GM13976 (cell line): ENCODE results near the gene LDB1.

ENCODE experiments used
- DNase-seq: peaks from one replicate; pipeline ENCODE4 v3.0.0; 2012; ENCODE audit warnings: low spot score
- in situ Hi-C: fragments of 300-500 bp; cut with MboI; formaldehyde crosslinking; loops from one replicate; pipeline ENCODE4 v1.12.0; 2022; ENCODE audit warnings: low sequenced_read_pairs, mixed read lengths, inconsistent platforms; ENCODE audit not compliant: unreplicated experiment
- TF ChIP-seq, protein P1 (sequence below): IDR thresholded peaks from 2 replicates; pipeline ENCODE4 v1.5.1; 2012; ENCODE audit warnings: borderline replicate concordance, mild to moderate bottlenecking; ENCODE audit not compliant: insufficient read depth; ENCODE audit errors: extremely low read depth, missing control alignments, control extremely low read depth

Gene LDB1

DNA sequence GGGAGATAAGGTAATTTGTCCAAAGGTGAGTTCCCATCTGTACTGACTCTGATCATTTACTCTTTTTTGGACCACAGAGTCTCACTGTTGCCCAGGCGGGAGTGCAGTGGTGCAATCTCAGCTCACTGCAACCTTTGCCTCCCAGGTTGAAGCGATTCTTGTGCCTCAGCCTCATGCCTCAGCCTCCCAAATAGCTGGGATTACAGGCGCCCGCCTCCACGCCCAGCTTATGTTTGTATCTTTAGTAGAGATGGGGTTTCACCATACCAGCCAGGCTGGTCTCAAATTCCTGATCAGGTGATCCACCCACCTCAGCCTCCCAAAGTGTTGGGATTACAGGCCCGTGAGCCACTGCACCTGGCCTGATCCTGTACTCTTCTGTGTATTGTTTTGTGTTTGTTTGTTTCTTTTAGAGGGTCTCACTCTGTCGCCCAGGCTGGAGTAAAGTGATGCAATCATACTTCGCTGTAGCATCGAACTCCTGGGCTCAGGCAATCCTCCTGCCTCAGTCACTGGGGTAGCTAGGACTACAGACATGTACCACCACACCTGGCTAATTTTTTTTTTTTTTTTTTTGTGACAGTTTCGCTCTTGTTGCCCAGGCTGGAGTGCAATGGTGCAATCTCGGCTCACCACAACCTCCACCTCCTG, 34.4 kb upstream of the LDB1 start:
- TF ChIP-seq, protein P1, sequence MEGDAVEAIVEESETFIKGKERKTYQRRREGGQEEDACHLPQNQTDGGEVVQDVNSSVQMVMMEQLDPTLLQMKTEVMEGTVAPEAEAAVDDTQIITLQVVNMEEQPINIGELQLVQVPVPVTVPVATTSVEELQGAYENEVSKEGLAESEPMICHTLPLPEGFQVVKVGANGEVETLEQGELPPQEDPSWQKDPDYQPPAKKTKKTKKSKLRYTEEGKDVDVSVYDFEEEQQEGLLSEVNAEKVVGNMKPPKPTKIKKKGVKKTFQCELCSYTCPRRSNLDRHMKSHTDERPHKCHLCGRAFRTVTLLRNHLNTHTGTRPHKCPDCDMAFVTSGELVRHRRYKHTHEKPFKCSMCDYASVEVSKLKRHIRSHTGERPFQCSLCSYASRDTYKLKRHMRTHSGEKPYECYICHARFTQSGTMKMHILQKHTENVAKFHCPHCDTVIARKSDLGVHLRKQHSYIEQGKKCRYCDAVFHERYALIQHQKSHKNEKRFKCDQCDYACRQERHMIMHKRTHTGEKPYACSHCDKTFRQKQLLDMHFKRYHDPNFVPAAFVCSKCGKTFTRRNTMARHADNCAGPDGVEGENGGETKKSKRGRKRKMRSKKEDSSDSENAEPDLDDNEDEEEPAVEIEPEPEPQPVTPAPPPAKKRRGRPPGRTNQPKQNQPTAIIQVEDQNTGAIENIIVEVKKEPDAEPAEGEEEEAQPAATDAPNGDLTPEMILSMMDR, result no peak
- no peak for DNase-seq
- in situ Hi-C loops, result no loop called here

DNA sequence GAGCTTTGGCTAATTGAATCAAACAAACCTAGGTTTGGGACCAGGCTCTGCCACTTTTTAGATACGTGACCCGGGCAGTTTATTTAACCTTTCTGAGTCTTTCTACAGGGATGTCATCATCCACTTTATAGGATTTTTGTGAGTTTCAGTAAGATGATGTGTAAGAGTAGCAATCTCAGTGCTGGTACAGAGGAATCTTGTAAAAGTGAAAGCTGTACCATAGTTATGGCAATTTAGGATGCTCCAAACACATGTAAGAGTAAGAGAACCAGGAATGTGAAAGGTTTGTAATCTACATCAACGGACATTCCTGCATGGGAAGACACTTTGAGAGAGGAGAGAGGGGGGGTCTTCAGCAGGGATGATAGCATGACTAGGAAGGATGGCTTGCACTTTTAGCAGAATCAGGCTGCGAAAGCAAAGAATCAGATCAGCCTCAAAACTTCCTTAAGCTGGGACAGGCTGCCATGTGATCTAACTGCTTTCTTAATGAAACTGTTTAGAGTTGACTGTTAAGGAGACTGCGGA, 33.0 kb upstream of the LDB1 start:
- TF ChIP-seq, protein P1, result no peak
- DNase-seq, result peak; percentile 15
- in situ Hi-C loops, result no loop called here

DNA sequence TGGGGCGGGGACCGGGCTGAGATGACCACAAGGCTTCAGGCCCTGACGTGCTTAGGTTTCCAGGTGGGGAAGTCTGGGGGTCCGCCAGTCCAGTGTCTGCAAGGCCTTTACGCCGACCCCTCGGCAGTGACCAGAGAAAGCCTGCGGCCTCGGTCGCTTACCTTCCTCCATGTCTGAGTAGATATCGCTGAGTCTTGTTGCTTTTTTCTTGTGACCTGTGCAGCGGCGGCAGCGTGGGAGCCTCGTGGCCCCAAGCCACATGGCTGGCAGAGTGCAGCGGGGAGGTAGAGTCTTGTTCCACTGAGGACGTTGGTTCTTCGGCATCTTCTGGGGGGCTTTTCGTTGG, 32.4 kb upstream of the LDB1 start:
- TF ChIP-seq, protein P1, result no peak
- no peak for DNase-seq
- in situ Hi-C loops, result no loop called here

DNA sequence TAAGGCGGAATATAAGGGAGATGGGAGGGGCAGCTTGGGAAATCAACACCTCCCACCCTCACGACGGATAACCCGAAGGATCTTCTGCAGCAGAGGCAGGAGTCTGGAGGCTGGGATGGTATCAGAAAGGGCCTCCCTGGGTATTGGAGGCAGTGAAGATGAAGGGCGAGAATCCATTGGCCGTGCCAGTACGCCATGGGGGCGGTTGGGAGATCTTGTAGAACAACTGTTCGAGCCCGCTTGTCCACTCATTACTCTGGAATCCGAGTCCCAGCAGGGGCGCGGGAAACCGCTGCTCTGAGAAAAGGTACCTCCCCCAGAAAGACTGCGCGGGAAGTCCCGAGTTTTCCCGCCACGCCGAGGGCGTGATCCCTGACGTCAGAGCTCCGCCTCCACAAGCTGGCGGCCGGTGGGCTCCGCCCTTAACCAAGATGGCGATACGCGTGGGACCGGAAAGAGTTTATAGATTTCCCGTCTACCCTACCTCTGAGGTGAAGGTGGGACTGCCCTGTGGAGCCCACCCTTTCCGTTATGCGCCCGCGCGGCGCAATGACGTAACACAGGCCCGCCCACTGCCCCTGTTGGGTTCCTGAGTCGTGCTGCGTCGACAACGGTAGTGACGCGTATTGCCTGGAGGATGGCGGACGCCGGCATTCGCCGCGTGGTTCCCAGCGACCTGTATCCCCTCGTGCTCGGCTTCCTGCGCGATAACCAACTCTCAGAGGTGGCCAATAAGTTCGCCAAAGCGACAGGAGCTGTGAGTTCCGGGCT, 31.8 kb upstream of the LDB1 start, which contains the start of gene NOLC1:
NOLC1 (plus strand) TSS at position 616 of the 771 bp plus-strand sequence; CDS start at position 638, 22 bp downstream.
- peak; percentile 98 for DNase-seq
- in situ Hi-C loops, result no loop called here
- TF ChIP-seq, protein P1, result no peak

DNA sequence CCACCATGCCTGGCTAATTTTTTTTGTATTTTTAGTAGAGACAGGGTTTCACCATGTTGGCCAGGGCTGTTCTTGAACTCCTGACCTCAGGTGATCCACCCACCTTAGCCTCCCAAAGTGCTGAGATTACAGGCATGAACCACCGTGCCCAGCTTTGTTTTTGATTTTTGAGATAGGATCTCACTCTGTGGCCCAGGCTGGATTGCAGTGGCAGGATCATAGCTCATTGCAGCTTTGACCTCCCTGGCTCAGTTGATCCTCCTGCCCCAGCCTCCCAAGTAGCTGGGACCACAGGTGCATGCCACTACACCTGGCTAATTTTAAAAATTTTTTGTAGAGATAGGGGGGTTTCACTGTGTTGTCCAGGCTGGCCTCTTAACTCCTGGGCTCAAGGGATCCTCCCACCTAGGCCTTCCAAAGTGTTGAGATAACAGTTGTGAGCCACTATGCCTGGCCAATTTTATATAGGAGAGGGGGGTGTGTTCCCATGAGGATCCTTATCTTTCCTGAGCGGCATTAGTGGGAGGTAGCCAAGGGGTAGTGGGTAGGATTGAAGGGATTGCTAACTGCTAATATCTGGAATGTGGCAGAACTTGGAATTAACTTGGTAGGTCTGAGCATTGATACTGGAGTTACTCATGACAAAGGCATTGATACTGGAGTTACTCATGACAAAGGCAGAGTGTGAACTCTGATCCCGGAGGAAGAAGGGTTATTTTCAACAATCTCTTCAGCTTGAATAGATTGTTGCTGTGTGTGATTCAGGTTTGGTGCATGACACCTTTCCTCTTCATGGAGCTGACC, 31.0 kb upstream of the LDB1 start:
- DNase-seq, result peak; percentile 3
- in situ Hi-C loops, result no loop called here
- TF ChIP-seq, protein P1, result no peak

DNA sequence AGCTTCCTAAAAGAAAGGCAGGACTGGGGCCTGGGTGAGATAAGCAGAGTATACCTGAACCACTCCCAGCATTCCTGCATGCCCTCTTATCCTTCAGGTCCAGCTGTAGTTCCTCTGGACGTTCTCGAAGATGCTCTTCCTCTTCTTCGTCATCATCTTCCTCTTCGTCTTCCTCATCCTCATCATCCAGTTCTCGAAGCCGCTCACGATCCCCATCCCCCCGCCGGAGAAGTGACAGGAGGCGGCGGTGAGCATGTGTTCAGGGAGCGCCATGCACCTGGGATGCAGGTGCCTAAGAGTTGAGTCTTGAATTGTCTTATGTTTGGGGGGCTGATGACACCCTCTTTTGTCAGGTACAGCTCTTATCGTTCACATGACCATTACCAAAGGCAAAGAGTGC, 28.1 kb upstream of the LDB1 start:
- in situ Hi-C loops, result no loop called here
- DNase-seq, result peak; percentile 10
- TF ChIP-seq, protein P1, result no peak
